ENCODE data around the gene ADAMTS2. TPM values are rescaled to one million over a fixed set of nuclear protein-coding genes. Genes with fewer than 3 reads are reported as not detected.

The ADAMTS2 gene
- total and polyA plus RNA-seq, 4 donors = 4.8 to 49.8 (median 32.0) TPM

GRCh38 chr5:179080724-179081123, 264.5 kb downstream of the ADAMTS2 start:
- no peak for DNase-seq
- Histone ChIP-seq H3K27me3 (ENCODE audit: control insufficient read depth in 1 of 2, insufficient read depth in 2 of 2, low read length in 1 of 2) (no peaks in the 10 kb centered on the region), H3K4me1 (ENCODE audit: control insufficient read depth in 1 of 2, insufficient read depth in 2 of 2, low read length in 2 of 2) (no peaks in the 10 kb centered on the region), H3K27ac (ENCODE audit: low read depth in 1 of 2, low read length in 2 of 2) (no peak overlapping the region), H3K9me3 (ENCODE audit: control insufficient read depth, low read length) (peaks cover 36% of the 10 kb centered on the region), H3K4me3 (ENCODE audit: low read length in 2 of 2) (no peak overlapping the region), H3K36me3 (ENCODE audit: control insufficient read depth in 1 of 2, insufficient read depth in 2 of 2, low read length in 1 of 2) (peaks cover 29 to 39% of the 10 kb centered on the region in 2 donors)
- intact Hi-C loops (cut with DNase I) = no loop called here
- no peak for ATAC-seq (ENCODE audit: low FRiP score)
- 98 to 99% methylated on average over 4 of the region's 4 CpGs for WGBS, 2 donors

- intact Hi-C loops (cut with DNase I) = no loop called here
- no peak for ATAC-seq (ENCODE audit: low FRiP score)
- Histone ChIP-seq H3K4me1 (ENCODE audit: control insufficient read depth in 1 of 2, insufficient read depth in 2 of 2, low read length in 2 of 2) (no peaks in the 10 kb centered on the region), H3K9me3 (ENCODE audit: control insufficient read depth, low read length) (peaks cover 34% of the 10 kb centered on the region), H3K4me3 (ENCODE audit: low read length in 2 of 2) (peak overlapping the region in 1 of 2 donors; percentile 23), H3K27ac (ENCODE audit: low read depth in 1 of 2, low read length in 2 of 2) (no peak overlapping the region), H3K27me3 (ENCODE audit: control insufficient read depth in 1 of 2, insufficient read depth in 2 of 2, low read length in 1 of 2) (no peaks in the 10 kb centered on the region), H3K36me3 (ENCODE audit: control insufficient read depth in 1 of 2, insufficient read depth in 2 of 2, low read length in 1 of 2) (peaks cover 30 to 41% of the 10 kb centered on the region in 2 donors)
- 97 to 98% methylated on average over 11 of the region's 11 CpGs for WGBS, 2 donors
- no peak for DNase-seq
Observed at GRCh38 chr5:179079165-179079987, 265.9 kb downstream of the ADAMTS2 start.

GRCh38 chr5:179065703-179066102, 279.6 kb downstream of the ADAMTS2 start:
- Histone ChIP-seq H3K4me1 (ENCODE audit: control insufficient read depth in 1 of 2, insufficient read depth in 2 of 2, low read length in 2 of 2) (no peaks in the 10 kb centered on the region), H3K36me3 (ENCODE audit: control insufficient read depth in 1 of 2, insufficient read depth in 2 of 2, low read length in 1 of 2) (peaks cover 3 to 17% of the 10 kb centered on the region in 2 donors), H3K4me3 (ENCODE audit: low read length in 2 of 2) (no peak overlapping the region), H3K27me3 (ENCODE audit: control insufficient read depth in 1 of 2, insufficient read depth in 2 of 2, low read length in 1 of 2) (no peaks in the 10 kb centered on the region), H3K9me3 (ENCODE audit: control insufficient read depth, low read length) (peaks cover 19% of the 10 kb centered on the region), H3K27ac (ENCODE audit: low read depth in 1 of 2, low read length in 2 of 2) (no peak overlapping the region)
- WGBS, 2 donors = 97 to 98% methylated on average over 6 of the region's 6 CpGs
- no peak for ATAC-seq (ENCODE audit: low FRiP score)
- intact Hi-C loops (cut with DNase I) = no loop called here
- DNase-seq = no peak

GRCh38 chr5:179061025-179061424, 284.2 kb downstream of the ADAMTS2 start:
- Histone ChIP-seq H3K27ac (ENCODE audit: low read depth in 1 of 2, low read length in 2 of 2) (no peak overlapping the region), H3K9me3 (ENCODE audit: control insufficient read depth, low read length) (peaks cover 4% of the 10 kb centered on the region), H3K4me1 (ENCODE audit: control insufficient read depth in 1 of 2, insufficient read depth in 2 of 2, low read length in 2 of 2) (no peaks in the 10 kb centered on the region), H3K36me3 (ENCODE audit: control insufficient read depth in 1 of 2, insufficient read depth in 2 of 2, low read length in 1 of 2) (peaks cover 0 to 8% of the 10 kb centered on the region in 2 donors), H3K4me3 (ENCODE audit: low read length in 2 of 2) (peak overlapping the region in 1 of 2 donors; percentile 74), H3K27me3 (ENCODE audit: control insufficient read depth in 1 of 2, insufficient read depth in 2 of 2, low read length in 1 of 2) (no peaks in the 10 kb centered on the region)
- ATAC-seq (ENCODE audit: low FRiP score) = no peak
- peak in 1 of 2 donors; percentile 52 for DNase-seq
- intact Hi-C loops (cut with DNase I) = loop anchor here (5.0 kb wide), 1 partner anchor 329 kb away; the partner anchor contains the start of gene ZNF354A (in 2 of the 2)
- WGBS, 2 donors = 69% methylated on average over 17 to 19 of the region's 19 CpGs

Other genes with a start within 250 kb of the ADAMTS2 start
- gene RUFY1, start 205.1 kb upstream of the ADAMTS2 start, total RNA-seq = 10 to 100 TPM; 35.4 to 51.9 TPM
- gene RUFY1, start 205.1 kb upstream of the ADAMTS2 start, polyA plus RNA-seq = 10 to 100 TPM; 26.8 to 27.9 TPM